Upper lobe of right lung (tissue), 1 donor: Measurements from ENCODE around the gene COL15A1. TPM values are rescaled to one million over a fixed set of nuclear protein-coding genes. Genes with fewer than 3 reads are reported as not detected.
"Not testable (repeated sequence)": the region's sequence is repeated elsewhere in the genome, so short reads cannot be mapped to it uniquely, and the experiment has no call there.

Source experiments
- ATAC-seq: fragments of 200-7000 bp; cut with Tn5 transposase; one replicate; pipeline ENCODE4 v1.9.1; 2020; ENCODE audit warnings: mild to moderate bottlenecking, moderate library complexity
- DNase-seq: peaks from one replicate; pipeline ENCODE4 v3.0.0-alpha.2; 2020
- H3K27ac ChIP-seq: fragments of 200-600 bp; one replicate; pipeline ENCODE4 v1.8.0; 2022
- H3K27me3 ChIP-seq: fragments of 200-600 bp; one replicate; pipeline ENCODE4 v1.8.0; 2022; ENCODE audit warnings: mild to moderate bottlenecking
- H3K36me3 ChIP-seq: fragments of 200-600 bp; one replicate; pipeline ENCODE4 v1.8.0; 2022
- H3K4me1 ChIP-seq: fragments of 200-600 bp; one replicate; pipeline ENCODE4 v1.8.0; 2022
- H3K4me3 ChIP-seq: fragments of 200-600 bp; one replicate; pipeline ENCODE4 v1.8.0; 2022; ENCODE audit warnings: mild to moderate bottlenecking
- H3K9me3 ChIP-seq: fragments of 200-600 bp; one replicate; pipeline ENCODE4 v1.8.0; 2022
- intact Hi-C: fragments of 100-400 bp; cut with DNase I; formaldehyde crosslinking; loops from one replicate; pipeline ENCODE4 v1.11.0; 2022
- total RNA-seq: library from RNA; stranded (reverse); fragmentation: NEBNext Ultra II Directional; extraction: Animal tissue kit (Norgen Biotek cat#: 25700); gene quantifications from one replicate; pipeline ENCODE4 v1.2.1, GENCODE V29; 2021
- TF ChIP-seq, protein P1 (sequence below): fragments of 200-600 bp; IDR thresholded peaks from one replicate; pipeline ENCODE4 v1.8.0; 2022; ENCODE audit warnings: antibody characterized with exemption
- donor health status: DM: no; HTN: yes; CAD: no; lungs with severe emphysema.

Gene COL15A1
- total RNA-seq, 1 donor from 2014 or later, result 8.0 TPM

DNA sequence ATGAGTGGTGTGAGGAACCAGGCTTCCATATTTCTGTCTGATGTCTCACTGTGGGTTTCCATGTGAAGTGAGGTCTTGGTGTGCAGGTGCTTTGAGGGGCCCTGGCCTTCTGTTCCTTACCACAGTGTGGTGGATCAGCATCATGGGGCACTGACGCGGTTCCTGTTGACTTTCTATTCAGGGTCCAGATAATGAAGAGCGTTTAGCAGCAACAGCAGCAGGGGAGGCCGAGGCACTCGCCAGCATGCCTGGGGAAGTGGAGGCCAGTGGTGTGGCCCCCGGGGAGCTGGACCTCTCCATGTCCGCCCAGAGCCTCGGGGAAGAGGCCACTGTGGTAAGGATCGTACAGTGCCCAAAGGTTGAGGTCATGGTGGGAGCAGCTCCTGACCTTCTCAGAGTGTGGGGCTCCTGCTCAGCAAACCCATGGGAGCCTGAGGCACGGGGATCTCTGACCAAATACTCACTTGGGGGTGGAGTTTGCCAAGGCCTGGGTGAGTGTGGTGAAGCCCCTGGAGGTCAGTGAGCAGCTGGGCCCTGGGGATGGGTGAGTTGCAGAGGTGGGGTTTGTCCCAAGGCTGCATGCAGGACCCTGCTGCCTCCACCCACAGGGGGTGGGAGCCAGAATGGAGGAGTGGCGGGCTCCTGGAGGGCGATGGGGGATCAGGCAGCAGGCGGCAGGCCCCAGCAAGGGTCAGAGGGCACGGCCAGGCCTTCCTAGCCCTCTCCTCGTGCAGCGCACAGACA, 61.2 kb downstream of the COL15A1 start:
- intact Hi-C loops, result loop anchor here (10.0 kb wide), 1 partner anchor 140 kb away; no protein-coding TSS in a partner anchor
- H3K9me3 ChIP-seq, result no peaks in the 10 kb centered on the region
- TF ChIP-seq, protein P1, sequence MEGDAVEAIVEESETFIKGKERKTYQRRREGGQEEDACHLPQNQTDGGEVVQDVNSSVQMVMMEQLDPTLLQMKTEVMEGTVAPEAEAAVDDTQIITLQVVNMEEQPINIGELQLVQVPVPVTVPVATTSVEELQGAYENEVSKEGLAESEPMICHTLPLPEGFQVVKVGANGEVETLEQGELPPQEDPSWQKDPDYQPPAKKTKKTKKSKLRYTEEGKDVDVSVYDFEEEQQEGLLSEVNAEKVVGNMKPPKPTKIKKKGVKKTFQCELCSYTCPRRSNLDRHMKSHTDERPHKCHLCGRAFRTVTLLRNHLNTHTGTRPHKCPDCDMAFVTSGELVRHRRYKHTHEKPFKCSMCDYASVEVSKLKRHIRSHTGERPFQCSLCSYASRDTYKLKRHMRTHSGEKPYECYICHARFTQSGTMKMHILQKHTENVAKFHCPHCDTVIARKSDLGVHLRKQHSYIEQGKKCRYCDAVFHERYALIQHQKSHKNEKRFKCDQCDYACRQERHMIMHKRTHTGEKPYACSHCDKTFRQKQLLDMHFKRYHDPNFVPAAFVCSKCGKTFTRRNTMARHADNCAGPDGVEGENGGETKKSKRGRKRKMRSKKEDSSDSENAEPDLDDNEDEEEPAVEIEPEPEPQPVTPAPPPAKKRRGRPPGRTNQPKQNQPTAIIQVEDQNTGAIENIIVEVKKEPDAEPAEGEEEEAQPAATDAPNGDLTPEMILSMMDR, result no peak
- no peaks in the 10 kb centered on the region for H3K4me1 ChIP-seq
- no peak overlapping the region for H3K27ac ChIP-seq
- no peaks in the 10 kb centered on the region for H3K27me3 ChIP-seq
- H3K36me3 ChIP-seq, result no peaks in the 10 kb centered on the region
- DNase-seq (no peak), ATAC-seq (no peak)
- H3K4me3 ChIP-seq, result no peak overlapping the region

DNA sequence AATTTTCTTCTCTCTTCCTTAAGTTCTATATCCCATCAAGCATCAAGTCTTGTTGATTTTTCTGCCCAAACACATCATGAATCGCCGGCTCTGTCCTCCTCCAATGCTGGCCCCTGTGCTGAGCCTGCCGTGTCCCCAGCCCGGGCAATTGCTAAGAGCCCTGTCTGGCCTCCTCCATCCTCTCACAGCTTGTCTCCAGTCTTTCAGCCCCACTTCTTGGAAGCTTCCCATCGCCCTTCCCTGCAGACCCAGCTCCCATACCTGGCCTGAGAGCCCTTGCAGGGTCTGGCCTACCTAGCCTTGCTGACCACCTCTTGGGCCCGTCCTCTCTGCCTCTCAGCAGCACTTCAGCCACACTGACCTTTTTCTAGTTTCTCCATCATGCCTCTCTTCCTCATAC, 61.9 kb downstream of the COL15A1 start:
- no peaks in the 10 kb centered on the region for H3K4me1 ChIP-seq
- intact Hi-C loops, result loop anchor here (10.0 kb wide), 1 partner anchor 139 kb away; no protein-coding TSS in a partner anchor
- no peak overlapping the region for H3K4me3 ChIP-seq
- ATAC-seq, result no peak
- H3K27me3 ChIP-seq, result no peaks in the 10 kb centered on the region
- no peak overlapping the region for H3K27ac ChIP-seq
- DNase-seq, result no peak
- no peaks in the 10 kb centered on the region for H3K36me3 ChIP-seq
- TF ChIP-seq, protein P1, result no peak
- H3K9me3 ChIP-seq, result no peaks in the 10 kb centered on the region

- ATAC-seq (no peak), DNase-seq (no peak)
- TF ChIP-seq, protein P1, result no peak
- no peaks in the 10 kb centered on the region for H3K27me3 ChIP-seq
- no peaks in the 10 kb centered on the region for H3K9me3 ChIP-seq
- H3K4me1 ChIP-seq, result no peaks in the 10 kb centered on the region
- intact Hi-C loops, result loop anchor here (10.0 kb wide), 1 partner anchor 138 kb away; no protein-coding TSS in a partner anchor
- no peak overlapping the region for H3K4me3 ChIP-seq
- no peaks in the 10 kb centered on the region for H3K36me3 ChIP-seq
- H3K27ac ChIP-seq, result no peak overlapping the region
Measured at GRCh38 chr9:99006511-99006910, 62.8 kb downstream of the COL15A1 start.

GRCh38 chr9:99006979-99007378, 63.3 kb downstream of the COL15A1 start:
- ATAC-seq (no peak), DNase-seq (no peak)
- Histone ChIP-seq H3K36me3 (no peaks in the 10 kb centered on the region), H3K9me3 (no peaks in the 10 kb centered on the region), H3K27me3 (no peaks in the 10 kb centered on the region), H3K4me3 (no peak overlapping the region), H3K27ac (no peak overlapping the region), H3K4me1 (no peaks in the 10 kb centered on the region)
- intact Hi-C loops, result loop anchor here (10.0 kb wide), 1 partner anchor 138 kb away; no protein-coding TSS in a partner anchor
- TF ChIP-seq, protein P1, result no peak

DNA sequence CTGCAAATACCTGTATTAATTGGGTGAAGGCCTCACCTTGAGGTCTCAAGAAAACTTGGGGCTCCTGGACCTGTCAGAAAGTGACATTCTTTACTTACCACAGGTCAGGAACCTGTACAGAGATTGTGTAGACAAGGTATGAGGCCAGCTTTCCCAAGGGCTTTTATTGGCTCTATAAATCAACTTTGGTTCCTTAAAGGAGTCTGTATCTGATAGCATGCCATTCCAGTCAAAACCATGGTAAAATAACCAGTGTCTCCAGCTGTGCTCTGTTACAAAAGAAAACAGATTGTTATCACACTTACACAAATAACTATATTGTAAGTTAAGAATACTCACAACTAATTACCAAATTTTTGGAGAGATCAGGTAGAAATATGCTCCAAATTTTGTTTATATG, 64.5 kb downstream of the COL15A1 start:
- Histone ChIP-seq H3K27ac (no peak overlapping the region), H3K9me3 (no peaks in the 10 kb centered on the region), H3K27me3 (no peaks in the 10 kb centered on the region), H3K4me1 (no peaks in the 10 kb centered on the region), H3K36me3 (no peaks in the 10 kb centered on the region), H3K4me3 (no peak overlapping the region)
- intact Hi-C loops, result loop anchor here (10.0 kb wide), 1 partner anchor 137 kb away; no protein-coding TSS in a partner anchor
- no peak for DNase-seq
- ATAC-seq, result no peak
- TF ChIP-seq, protein P1, result no peak

DNA sequence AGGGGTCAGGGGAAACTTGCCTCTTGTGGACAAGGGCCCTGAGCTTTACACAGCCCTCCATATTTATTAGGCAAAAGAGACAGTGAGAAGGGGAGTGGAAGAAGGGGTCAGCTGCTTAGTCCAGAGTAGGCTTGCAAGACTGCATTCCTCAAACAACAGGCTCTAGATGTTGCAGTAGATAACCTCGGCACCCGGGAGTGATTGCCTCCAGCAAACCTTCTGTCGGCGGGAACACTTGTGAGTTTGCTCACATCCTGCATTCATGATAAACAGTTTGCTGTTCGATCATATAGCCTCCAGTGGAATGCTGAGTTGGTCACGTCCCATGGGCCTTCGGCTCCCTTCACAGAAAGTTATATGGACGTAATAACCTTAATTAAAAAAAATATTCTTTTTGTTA, 66.7 kb downstream of the COL15A1 start:
- ATAC-seq, result not testable (repeated sequence)

More for the DNA sequence above, 66.7 kb downstream of the COL15A1 start:
- H3K36me3 ChIP-seq, H3K4me3 ChIP-seq, H3K9me3 ChIP-seq, DNase-seq, H3K4me1 ChIP-seq, intact Hi-C loops, H3K27ac ChIP-seq, H3K27me3 ChIP-seq: not testable (repeated sequence)
